ENCODE results near the gene PTPRM.

PTPRM gene

DNA sequence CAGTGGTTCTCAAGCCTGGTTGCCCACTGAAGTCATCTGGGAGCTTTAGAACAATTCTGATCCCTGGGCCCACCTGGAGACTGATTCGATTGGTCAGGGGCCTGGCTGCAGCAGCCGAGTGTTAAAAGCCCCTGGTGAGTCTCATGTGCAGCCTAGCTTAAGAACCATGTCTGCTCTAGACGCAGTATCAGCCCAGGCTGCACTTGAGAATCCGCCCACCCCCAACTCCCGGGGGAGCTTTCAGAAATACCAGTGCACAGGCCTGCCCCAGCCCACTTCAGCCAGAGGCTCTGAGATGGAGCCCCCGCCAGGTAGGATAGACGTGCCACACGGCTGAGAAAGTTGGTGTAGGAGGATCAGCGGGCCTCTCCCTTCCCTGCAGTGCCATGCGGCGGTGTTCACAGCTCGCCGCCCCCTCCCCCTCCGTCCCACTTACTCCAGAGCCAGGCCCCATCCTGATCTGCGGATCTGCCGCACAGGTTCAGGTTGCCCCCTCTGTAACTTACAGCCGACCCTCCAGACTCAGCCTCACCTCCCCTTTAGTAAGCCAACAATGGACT, 833.2 kb downstream of the PTPRM start:
- no peak for DNase-seq (ENCODE audit: low spot score)

DNA sequence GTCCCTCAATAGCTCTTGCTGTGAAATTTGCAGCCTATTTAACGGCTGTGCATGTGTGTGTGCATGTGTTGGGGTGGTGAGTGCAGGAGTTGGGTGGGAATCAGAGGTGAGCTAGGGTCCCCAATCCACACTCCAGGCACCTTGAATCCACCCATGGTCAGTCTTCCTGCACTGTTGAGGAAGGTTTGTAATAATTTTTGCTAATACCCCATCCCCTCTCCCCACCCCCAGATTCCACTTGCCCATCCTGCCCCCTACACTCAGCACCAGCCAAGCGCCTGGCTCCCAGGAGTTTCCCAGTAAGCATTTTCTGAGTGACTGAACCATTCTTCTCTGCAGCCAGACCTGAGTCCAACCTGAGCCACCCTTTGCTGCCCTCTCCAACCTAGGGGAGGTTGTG, 833.7 kb downstream of the PTPRM start:
- DNase-seq (ENCODE audit: low spot score), result no peak

DNA sequence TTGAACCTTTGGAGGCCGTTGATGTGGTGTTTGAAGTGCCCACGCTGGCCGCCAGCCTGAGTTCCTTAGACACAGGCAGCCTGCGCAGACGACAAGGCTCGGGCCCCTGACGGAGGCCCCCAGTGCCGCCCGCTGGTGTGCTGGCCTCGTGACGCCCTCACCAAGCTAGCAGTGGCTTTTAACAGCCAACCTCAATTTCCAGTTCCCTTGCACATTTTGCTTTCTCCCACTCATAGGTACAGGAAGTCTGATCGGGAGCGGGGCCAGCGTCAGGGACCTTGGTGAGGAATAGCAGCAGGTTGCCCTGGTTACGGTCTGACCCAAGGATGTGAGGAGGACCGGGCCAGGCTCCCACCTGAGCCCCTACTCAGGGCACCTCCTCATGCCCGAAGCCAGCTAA, 834.5 kb downstream of the PTPRM start:
- no peak for DNase-seq (ENCODE audit: low spot score)

DNA sequence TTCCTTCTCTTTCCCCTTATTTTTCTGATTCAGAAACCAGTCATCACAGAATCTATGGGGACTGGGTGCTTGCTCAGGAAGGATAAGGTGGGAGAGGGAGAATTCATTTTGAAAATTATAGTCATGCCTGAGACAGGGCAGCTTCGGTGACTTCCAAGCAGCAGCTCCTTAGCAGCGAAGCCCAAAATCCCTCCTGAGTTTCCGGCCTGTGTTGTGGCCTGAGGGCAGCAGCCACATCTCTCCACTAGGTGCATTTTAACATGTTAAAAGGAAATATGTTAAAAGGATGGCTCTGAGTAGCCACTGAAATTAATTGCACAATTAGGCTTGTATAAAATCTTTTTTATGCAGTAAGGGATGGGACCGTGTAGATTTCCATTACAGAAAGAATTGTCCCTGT, 835.1 kb downstream of the PTPRM start:
- DNase-seq (ENCODE audit: low spot score), result no peak

DNA sequence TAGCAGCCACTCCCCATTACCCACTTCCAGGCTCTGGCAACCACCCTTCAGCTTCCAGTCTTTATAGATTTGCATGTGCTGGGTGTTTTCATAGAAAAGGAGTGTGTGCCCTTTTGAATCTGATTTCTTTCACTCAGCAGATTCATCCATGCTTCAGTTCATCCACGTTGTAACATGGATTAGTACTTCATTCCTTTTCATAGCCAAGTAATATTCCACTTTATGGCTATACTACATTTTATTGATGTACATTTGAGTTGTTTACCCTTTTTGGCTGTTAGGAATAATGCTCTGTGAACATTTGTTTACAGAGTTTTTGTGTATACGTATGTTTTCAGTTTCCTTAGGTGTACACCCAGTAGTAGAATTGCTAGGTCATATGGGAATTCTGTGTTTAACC, 836.6 kb downstream of the PTPRM start:
- no peak for DNase-seq (ENCODE audit: low spot score)

DNA sequence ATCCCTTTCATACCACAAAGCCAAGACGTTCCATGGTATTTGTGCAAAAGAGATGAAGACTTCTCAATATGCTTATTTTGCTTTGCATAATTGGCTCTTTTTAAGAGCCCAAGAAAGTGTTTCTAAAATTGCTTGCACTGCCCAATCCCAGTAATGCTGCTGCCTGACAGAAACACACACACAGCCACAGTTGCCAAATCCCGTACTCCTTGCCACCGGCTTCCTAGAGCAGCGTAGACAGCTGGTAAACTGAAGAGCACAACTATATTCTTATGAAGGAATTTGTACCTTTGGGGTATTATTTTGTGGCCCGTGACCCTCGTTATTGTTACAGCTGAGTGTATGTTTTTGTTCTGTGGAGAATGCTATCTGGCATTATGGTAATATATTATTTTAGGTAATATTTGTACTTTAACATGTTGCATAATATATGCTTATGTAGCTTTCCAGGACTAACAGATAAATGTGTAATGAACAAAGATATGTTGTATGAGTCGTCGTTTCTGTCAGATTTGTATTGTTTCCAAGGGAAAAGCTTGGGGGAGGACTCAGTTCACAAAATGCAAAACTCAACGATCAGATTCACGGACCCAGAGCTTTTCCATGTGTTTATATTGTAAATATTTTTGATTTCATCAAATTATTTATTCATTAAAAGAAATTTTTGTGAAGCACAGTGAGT, 839.2 kb downstream of the PTPRM start:
- no peak for DNase-seq (ENCODE audit: low spot score)

DNA sequence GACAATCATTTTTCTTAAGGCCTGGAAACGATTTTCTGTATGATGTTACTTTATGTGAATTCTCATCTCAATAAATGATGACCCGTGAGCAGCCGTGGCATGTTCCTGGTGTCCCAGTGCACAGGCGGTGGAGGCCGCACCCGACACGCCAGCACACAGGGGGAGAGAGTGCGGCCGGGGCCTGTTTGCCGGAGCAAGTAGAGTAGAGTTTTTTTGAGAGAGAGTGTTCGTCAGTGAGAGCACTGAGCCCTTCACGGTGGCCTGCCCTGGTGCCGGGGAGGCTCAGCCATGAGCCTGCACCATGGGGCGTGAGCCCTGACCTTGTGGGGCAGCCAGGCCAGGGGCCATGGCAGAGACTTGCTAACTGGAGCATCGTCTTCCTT, 839.7 kb downstream of the PTPRM start:
- DNase-seq (ENCODE audit: low spot score), result no peak

DNA sequence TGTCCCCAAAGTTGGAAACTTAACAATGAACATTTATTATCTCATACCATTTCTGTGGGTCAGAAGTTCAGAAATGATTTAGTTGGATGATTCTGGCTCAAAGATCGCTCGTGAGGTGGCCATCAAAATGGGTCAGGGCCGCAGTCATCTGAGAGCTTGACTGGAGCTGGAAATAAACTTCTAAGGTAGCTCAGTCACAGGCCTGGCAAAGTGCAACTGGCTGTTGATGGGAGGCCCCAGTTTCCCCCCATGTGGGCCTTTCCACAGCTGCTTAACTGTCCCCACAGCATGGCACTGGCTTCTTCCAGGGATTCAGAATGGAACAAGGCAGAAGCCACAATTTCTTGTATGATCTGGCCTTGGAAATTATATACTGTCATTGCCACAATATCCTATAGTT, 842.0 kb downstream of the PTPRM start:
- DNase-seq (ENCODE audit: low spot score), result no peak

DNA sequence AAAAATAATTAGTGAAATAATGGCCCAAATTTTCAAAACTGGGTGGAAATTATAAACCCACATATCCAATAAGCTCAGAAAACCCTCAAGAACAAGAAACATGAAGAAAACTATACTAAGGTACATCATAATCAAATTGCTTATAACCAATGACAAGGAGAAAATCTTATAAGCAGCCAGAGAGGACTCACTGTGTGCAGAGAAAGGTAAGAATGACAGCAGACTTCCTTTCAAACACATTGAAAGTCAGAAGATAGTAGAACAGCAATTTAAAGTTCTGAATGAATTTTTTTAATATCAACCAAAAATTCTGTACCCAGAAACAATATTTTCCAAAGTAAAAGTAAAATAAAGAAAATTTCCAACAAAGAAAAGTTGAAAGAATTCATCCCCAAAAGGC, 844.4 kb downstream of the PTPRM start:
- DNase-seq (ENCODE audit: low spot score), result no peak

DNA sequence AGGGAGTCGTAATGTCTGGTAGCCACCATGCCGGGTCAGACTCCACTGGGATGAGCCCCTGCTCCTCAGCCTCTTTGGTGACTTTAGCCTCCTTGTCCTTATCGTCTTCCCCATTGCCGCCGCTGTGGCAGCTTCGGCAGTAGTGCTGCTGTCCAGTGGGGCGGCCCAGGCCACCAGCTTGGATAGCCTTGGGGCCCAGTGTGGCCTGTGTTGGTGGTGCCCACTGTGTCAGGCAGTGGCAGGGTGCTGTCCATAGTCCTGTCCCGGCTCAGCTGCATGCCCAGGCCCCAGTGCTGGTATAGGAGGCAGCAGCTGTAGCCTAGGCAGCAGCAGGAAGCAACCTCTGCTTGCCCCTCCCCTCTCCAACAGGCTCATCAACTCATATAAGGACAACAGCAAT, 845.0 kb downstream of the PTPRM start:
- no peak for DNase-seq (ENCODE audit: low spot score)

DNA sequence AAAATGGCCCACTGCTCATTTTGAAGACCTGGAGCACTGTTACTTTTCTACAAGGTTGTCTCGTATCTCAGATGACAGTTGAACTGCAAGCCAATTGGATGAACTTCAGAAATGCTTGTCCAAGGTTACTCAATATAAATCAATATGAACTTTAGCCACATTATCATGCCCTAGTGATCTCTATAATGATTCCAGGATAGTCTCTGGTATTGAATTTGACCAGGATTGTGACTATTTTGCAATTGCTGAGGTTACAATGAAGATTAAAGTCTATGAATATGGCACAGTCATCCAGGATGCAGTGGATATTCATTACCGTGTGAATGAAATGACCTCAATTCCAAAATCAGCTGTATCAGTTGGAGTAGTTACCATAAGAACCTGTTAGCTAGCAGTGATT, 846.1 kb downstream of the PTPRM start:
- DNase-seq (ENCODE audit: low spot score), result no peak

DNA sequence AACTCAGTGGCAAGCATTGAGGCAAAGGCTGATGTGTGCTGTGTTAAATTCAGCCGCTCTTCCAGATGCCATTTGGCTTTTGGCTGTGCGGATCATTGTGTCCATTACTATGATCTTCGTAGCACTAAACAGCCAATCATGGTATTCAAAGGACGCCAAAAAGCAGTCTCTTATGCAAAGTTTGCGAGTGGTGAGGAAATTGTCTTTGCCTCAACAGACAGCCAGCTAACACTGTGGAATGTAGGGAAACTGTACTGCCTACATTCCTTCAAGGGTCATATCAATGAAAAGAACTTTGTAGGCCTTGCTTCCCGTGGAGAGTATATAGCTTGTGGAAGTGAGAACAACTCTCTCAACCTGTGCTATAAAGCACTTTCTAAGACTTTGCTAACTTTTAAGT, 846.6 kb downstream of the PTPRM start:
- no peak for DNase-seq (ENCODE audit: low spot score)

DNA sequence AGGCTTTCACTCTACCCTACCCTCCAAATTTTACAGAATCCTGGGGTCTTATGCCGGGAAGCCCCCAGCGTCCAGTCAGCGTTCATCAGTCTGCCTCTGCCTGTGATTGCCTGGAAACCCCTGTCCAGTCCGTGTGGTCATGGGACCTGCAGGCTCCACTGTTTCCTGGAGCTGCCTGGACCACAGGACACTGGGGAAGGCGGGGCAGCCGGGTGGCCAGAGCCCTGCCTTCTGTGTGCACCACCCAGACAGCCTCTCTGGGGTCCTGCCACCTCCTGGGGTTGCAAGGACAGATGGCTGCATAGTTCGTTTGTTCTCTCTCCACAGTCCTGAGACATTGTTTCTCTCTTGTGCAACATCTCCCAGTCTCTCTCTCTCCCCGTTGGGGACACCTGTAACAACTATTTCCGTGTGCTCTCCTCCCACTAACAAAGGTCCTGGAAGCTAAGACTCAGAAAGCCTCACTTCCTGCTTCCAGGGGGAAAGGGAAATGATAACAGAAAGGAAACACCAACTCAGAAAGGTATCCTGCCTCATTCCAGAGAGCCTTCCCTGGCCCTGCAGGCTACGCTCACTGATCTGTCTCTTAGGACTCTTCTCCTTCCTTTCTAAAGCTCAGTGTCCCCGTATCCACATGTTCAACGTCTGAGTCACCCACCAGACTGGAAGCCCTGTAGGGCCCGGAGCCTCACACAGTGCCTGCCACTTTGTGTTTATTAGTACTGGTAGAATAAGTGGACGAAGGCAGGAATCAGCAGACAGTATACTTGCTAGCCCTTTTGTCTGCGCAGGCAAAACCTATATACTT, 849.3 kb downstream of the PTPRM start:
- peak; percentile 23 for DNase-seq (ENCODE audit: low spot score)

DNA sequence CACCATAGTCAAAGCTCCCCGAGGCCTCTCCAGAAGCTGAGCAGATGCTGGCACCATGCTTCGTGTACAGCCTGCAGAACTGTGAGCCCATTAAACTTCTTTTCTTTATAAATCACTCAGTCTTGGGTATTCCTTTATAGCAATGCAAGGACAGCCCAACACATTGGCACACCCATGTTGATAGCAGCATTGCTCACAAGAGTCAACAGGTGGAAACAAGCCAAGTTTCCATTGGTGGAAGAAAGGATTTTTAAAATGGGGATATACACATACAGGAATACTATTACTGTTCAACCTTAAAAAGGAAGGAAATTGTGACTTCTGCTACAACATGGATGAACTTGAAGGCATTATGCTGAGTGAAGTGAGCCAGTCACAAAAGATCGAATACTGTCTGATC, 855.3 kb downstream of the PTPRM start:
- no peak for DNase-seq (ENCODE audit: low spot score)

DNA sequence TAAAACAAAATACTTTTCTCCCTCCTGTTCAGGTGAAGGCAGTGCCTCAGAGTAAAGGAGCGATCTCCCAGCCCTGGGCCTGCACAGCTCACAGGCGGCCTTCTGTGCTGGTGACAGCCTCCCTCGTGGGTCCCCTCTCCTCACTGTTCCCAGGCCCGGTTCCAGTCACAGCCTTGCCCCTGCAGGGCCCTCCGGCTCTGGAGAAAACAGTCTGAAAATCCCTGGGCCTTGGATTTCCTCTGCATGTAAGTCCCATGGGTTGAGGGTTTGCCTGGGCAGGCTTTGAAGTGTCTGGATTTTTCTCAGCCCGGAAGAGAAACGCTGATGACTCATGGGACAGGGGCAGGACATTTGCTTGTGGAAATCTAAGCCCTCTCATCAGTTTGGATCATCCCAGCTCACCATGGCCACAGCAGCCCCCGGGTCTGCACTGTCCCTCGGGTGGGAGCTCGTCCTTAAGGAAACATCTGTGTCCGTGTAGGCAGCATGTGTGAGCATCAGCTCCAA, 856.0 kb downstream of the PTPRM start:
- DNase-seq (ENCODE audit: low spot score), result peak; percentile 19

DNA sequence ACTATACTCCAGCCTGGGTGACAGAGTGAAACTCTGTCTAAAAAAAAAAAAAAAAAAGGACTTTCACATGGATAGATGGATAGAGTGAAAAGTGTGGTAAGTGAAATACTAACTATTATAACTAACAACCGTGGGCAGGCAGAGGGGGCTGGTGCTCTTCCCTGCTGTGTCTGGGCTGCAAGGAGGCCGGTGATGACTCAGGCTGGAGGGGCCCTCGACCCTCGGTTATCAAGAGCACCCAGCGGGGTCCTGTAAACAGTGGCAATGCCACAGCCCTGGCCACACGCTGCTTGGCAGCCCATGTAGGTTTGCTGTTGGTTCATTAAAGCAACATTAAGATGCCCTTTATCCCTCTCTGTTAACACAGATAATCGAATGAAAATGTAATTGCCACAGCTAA, 857.4 kb downstream of the PTPRM start:
- DNase-seq (ENCODE audit: low spot score), result no peak

DNA sequence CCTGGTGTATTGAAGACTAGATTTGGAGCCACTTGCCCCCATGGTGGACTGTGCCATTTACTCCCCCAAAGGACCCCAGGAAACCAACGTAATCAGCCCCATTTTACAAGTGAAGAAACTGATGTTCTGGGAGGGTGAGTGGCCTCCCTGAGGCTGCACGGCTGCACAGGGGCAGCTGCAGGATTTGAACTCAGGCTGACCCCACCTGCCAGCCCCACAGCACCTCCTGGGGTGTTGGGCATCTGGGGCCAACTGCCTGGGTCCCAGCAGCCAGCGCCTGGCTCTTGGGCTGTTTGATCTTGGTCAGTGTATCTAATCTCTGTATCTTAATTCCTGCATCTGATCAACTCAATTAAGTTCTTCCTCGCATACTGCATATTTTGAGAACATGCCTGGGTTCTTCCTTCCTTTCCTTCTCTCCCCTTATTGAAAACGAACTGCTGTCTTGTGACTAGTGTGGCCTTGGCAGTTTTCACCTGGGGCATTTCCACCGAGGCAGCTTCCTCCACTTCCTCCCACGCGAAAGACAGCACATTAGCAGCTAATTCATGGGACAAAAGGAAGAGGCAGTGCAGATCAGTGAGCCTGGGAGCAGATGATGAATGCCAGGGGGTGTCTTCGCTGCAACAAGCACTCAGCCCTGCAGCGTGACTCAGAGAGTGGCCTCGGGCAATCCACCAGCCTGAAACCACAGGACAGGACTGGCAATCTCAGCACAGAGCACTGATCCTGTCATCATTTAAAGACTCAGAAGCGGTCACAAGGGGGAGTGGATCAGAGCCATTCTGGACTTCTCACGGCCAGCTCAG, 858.0 kb downstream of the PTPRM start:
- peak; percentile 93 for DNase-seq (ENCODE audit: low spot score)

DNA sequence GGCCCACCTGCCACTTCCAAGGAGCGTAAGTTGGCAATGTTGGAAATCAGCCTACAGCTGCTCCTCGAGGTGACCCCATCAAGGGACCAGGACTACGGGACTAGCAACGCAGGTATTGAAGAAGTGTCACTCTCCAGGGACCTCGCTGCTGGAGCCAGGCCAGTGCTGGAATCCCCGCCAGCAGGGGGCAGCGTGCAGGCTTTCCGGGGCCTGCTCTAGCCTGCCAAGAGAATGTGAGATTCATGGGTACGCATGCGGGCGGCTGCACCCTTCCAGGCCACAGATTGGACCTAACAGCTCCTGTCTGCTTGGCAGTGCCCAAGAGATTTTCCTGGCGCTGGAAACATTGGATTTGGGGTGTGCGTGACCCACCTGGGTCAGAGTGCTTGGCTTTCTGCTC, 859.3 kb downstream of the PTPRM start:
- DNase-seq (ENCODE audit: low spot score), result no peak

DNA sequence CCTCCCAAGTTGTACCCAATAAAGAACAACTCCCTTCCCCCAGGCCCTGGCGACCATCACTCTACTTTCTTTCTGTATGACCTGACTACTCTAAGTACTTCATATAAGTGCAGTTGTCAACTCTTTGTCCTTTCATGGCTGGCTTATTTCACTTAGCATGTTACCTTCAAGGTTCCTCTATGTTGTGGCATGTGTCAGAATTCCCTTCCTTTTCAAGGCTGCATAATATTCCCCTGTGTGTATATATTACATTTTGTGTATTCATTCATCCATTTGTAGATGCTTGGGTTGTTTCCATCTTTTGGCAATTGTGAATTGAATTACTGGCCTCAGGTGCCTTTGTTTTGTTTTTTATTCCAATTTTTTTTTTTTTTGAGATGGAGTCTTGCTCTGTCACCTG, 860.2 kb downstream of the PTPRM start:
- DNase-seq (ENCODE audit: low spot score), result no peak

DNA sequence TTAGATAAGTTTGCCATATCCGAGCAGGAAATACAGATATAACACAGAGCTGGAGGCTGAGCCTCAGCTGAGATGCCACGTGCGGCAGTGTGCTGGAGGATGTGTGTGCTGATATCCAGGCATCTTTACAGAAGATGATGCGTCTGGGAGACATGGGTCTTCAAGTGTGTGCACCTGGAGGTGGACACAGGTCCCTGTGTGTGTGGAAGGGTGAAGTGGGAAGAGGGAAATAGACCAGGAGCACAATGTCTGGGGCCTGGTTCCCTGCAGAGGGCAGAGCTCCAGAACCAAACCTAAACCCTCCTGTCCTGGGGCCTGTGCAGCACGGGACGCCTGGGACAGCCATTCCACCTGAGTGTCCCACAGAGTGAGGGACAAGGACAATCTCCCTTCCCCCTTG, 861.8 kb downstream of the PTPRM start:
- no peak for DNase-seq (ENCODE audit: low spot score)

DNA sequence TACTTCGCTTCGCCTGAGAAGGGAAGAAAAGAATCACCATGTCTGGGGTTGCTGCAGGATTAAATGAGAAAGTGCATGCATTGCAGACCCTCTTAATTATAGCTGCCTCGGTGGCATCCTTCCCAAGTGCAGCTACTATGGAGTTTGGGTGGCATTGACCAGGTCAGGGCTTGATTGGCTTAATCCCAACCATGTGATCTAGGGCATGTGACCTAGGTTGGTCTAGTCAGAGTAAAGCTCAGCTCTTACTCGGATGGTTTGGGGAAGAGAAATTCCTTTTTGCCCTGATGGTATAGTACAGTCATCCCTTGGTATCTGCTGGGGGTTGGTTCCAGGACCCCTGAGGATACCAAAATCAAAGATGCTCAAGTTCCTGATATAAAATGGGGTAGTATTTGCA, 863.9 kb downstream of the PTPRM start:
- no peak for DNase-seq (ENCODE audit: low spot score)

DNA sequence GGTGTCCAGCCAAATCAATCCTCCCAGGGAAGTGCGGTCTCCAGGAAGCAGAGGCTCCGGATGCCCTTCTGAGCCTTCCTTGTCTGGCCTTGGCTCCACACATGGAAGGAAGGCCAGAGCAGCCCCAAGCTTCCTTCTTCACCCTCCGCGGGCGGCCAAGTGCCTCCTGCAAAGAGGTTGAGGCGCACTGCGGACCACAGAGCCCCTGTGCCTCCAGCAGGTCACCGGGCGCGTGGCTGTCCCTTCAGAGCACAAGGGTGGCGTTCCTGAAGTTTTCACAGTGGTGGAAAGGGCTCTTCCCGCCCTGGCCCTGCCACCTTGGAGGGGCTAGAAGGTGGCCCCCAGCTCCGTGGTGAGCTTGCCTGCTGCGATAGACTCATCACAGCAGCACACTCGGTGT, 866.2 kb downstream of the PTPRM start:
- no peak for DNase-seq (ENCODE audit: low spot score)

DNA sequence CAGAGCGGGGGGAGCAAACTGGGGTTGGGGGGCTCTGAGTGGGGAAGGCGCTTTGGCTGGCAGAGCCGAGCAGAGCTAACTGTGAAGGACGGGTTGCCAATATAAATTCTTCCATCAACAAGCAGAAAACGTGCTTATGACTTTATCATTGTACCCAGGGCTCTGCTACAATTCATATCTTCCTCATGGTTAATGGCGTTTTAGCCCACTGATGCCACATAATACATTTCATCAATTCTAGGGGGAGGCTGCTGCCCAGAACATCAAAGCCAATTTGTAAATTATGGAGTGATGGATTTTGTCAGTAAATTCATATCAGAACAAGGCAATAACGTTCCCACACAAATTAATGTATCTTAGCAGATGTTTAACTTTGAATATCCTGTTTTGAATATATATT, 866.7 kb downstream of the PTPRM start:
- DNase-seq (ENCODE audit: low spot score), result no peak

All from kidney tubule cell (primary cell).